H9 (cell line): ENCODE data around the gene PDE5A. TPM values are rescaled to one million over a fixed set of nuclear protein-coding genes. Genes with fewer than 3 reads are reported as not detected.

Experiments used
- DNase-seq: peaks from one replicate; pipeline ENCODE4 v3.0.0-alpha.2; 2017
- H2AFZ ChIP-seq: one replicate; pipeline ENCODE4 v1.6.1; 2013; ENCODE audit warnings: mild to moderate bottlenecking, low read length, control low read depth, moderate library complexity
- H2AK5ac ChIP-seq: 2 replicates; pipeline ENCODE4 v1.6.1; 2013; ENCODE audit warnings: low read length, control low read depth, mixed read lengths; ENCODE audit not compliant: insufficient read length
- H2BK120ac ChIP-seq: one replicate; pipeline ENCODE4 v1.6.1; 2013; ENCODE audit warnings: low read depth, mild to moderate bottlenecking, low read length, control low read depth, inconsistent platforms; ENCODE audit not compliant: poor library complexity, severe bottlenecking
- H2BK12ac ChIP-seq: 2 replicates; pipeline ENCODE4 v1.6.1; 2013; ENCODE audit warnings: low read length, control low read depth, mixed read lengths, low read depth; ENCODE audit not compliant: insufficient read length
- H2BK15ac ChIP-seq: 2 replicates; pipeline ENCODE4 v1.6.1; 2013; ENCODE audit warnings: low read depth, low read length, control low read depth
- H2BK20ac ChIP-seq: one replicate; pipeline ENCODE4 v1.6.1; 2013; ENCODE audit warnings: low read depth, mild to moderate bottlenecking, low read length, control low read depth, inconsistent platforms; ENCODE audit not compliant: poor library complexity, severe bottlenecking
- H2BK5ac ChIP-seq: 2 replicates; pipeline ENCODE4 v1.6.1; 2013; ENCODE audit warnings: low read length, control low read depth, mixed read lengths; ENCODE audit not compliant: insufficient read length
- H3K14ac ChIP-seq: 2 replicates; pipeline ENCODE4 v1.6.1; 2013; ENCODE audit warnings: low read length, control low read depth; ENCODE audit not compliant: insufficient read depth
- H3K18ac ChIP-seq: 2 replicates; pipeline ENCODE4 v1.6.1; 2013; ENCODE audit warnings: low read depth, mild to moderate bottlenecking, mixed read lengths, low read length, control low read depth; ENCODE audit not compliant: insufficient read length
- H3K23ac ChIP-seq: 2 replicates; pipeline ENCODE4 v1.6.1; 2013; ENCODE audit warnings: low read length, control low read depth, mixed read lengths, low read depth; ENCODE audit not compliant: insufficient read length
- H3K23me2 ChIP-seq: 2 replicates; pipeline ENCODE4 v1.6.1; 2013; ENCODE audit warnings: low read depth, mild to moderate bottlenecking, mixed read lengths, low read length, control low read depth; ENCODE audit not compliant: insufficient read length, poor library complexity, severe bottlenecking
- H3K27ac ChIP-seq: 2 replicates; pipeline ENCODE4 v1.5.1; 2013; ENCODE audit warnings: low read length, control low read depth, mixed read lengths, low read depth; ENCODE audit not compliant: insufficient read length
- H3K27me3 ChIP-seq: 2 replicates; pipeline ENCODE4 v1.6.1; 2013; ENCODE audit warnings: low read length, control low read depth, inconsistent platforms; ENCODE audit not compliant: insufficient read depth
- H3K4ac ChIP-seq: 2 replicates; pipeline ENCODE4 v1.6.1; 2013; ENCODE audit warnings: low read depth, mild to moderate bottlenecking, control low read depth, inconsistent platforms, low read length, moderate library complexity
- H3K4me1 ChIP-seq: 2 replicates; pipeline ENCODE4 v1.6.1; 2013; ENCODE audit warnings: low read length, control low read depth, inconsistent platforms; ENCODE audit not compliant: insufficient read depth
- H3K4me2 ChIP-seq: 2 replicates; pipeline ENCODE4 v1.6.1; 2013; ENCODE audit warnings: low read length, control low read depth, mixed read lengths; ENCODE audit not compliant: insufficient read length, insufficient read depth
- H3K56ac ChIP-seq: 2 replicates; pipeline ENCODE4 v1.6.1; 2013; ENCODE audit warnings: low read depth, mild to moderate bottlenecking, mixed read lengths, low read length, control low read depth; ENCODE audit not compliant: insufficient read length
- H3K79me1 ChIP-seq: 2 replicates; pipeline ENCODE4 v1.6.1; 2013; ENCODE audit warnings: low read depth, mild to moderate bottlenecking, moderate library complexity, low read length, control low read depth, inconsistent platforms; ENCODE audit not compliant: insufficient read depth, poor library complexity, severe bottlenecking
- H3K79me2 ChIP-seq: 2 replicates; pipeline ENCODE4 v1.6.1; 2013; ENCODE audit warnings: low read length, control low read depth, inconsistent platforms; ENCODE audit not compliant: insufficient read depth
- H3K9ac ChIP-seq: 2 replicates; pipeline ENCODE4 v1.6.1; 2013; ENCODE audit warnings: low read length, control low read depth, mixed read lengths; ENCODE audit not compliant: insufficient read length; ENCODE audit errors: extremely low read depth
- H3K9me3 ChIP-seq: one replicate; pipeline ENCODE4 v1.6.1; 2013; ENCODE audit warnings: low read depth, low read length, inconsistent platforms; ENCODE audit not compliant: control insufficient read depth
- H3T11ph ChIP-seq: one replicate; pipeline ENCODE4 v1.6.1; 2013; ENCODE audit warnings: mild to moderate bottlenecking, low read length, control low read depth, inconsistent platforms
- H4K20me1 ChIP-seq: one replicate; pipeline ENCODE4 v1.6.1; 2013; ENCODE audit not compliant: control insufficient read depth, insufficient read length, insufficient read depth
- H4K5ac ChIP-seq: 2 replicates; pipeline ENCODE4 v1.6.1; 2013; ENCODE audit warnings: low read depth, mild to moderate bottlenecking, mixed read lengths, low read length, control low read depth; ENCODE audit not compliant: insufficient read length
- H4K8ac ChIP-seq: replicated peaks from 2 replicates; pipeline ENCODE4 v1.6.1; 2013; ENCODE audit warnings: low read length, control low read depth, mixed read lengths, low read depth; ENCODE audit not compliant: insufficient read length
- H4K91ac ChIP-seq: 2 replicates; pipeline ENCODE4 v1.6.1; 2013; ENCODE audit warnings: low read depth, mild to moderate bottlenecking, moderate library complexity, mixed read lengths, low read length, control low read depth; ENCODE audit not compliant: insufficient read length
- H3K27ac Mint-ChIP-seq, 3 experiments: 2 replicates in 2 of 3; 3 replicates in 1 of 3; pipeline ENCODE4 v1.8.0; 2020 to 2021; ENCODE audit warnings: mixed read lengths in 3 of 3, mild to moderate bottlenecking in 1 of 3, moderate library complexity in 1 of 3
- H3K27me3 Mint-ChIP-seq: 2 replicates; pipeline ENCODE4 v1.8.0; 2021; ENCODE audit warnings: low read depth, mild to moderate bottlenecking, moderate library complexity, mixed read lengths
- H3K36me3 Mint-ChIP-seq, 3 experiments: 2 replicates in 2 of 3; 3 replicates in 1 of 3; pipeline ENCODE4 v1.8.0; 2020 to 2021; ENCODE audit warnings: low read depth in 3 of 3, mixed read lengths in 3 of 3; ENCODE audit not compliant: insufficient read depth in 1 of 3
- H3K4me1 Mint-ChIP-seq, 2 experiments: 2 replicates each; pipeline ENCODE4 v1.8.0; 2020; ENCODE audit warnings: mixed read lengths in 2 of 2
- H3K4me3 Mint-ChIP-seq, 2 experiments: 2 replicates in 1 of 2; 3 replicates in 1 of 2; pipeline ENCODE4 v1.8.0; 2020 to 2021; ENCODE audit warnings: mild to moderate bottlenecking in 2 of 2, mixed read lengths in 2 of 2, moderate library complexity in 1 of 2
- H3K9me3 Mint-ChIP-seq, 2 experiments: 2 replicates in 1 of 2; 3 replicates in 1 of 2; pipeline ENCODE4 v1.8.0; 2020; ENCODE audit warnings: mild to moderate bottlenecking in 2 of 2, mixed read lengths in 2 of 2, moderate library complexity in 1 of 2
- WGBS: extraction: QIAGEN DNeasy Blood & Tissue Kit; methylation state at CpG from one replicate; pipeline ENCODE4 v1.1.7; 2013; ENCODE audit warnings: missing lambda C conversion rate, low lambda C conversion rate, mixed read lengths; ENCODE audit not compliant: insufficient read length; ENCODE audit errors: extremely low coverage; 5-methylcytosine and 5-hydroxymethylcytosine counted together
- total RNA-seq: library from RNA; stranded (reverse); gene quantifications from 2 replicates; pipeline ENCODE4 v1.2.1, GENCODE V29; 2021
- TF ChIP-seq, protein P1 (sequence below): fragments of 200-600 bp; sonication (generic); conservative IDR thresholded peaks from 3 replicates; pipeline ENCODE4 v1.8.0; 2021; ENCODE audit warnings: antibody characterized with exemption, mild to moderate bottlenecking

Gene PDE5A
- total RNA-seq, 1 experiment from 2014 or later: 15.7 TPM

DNA sequence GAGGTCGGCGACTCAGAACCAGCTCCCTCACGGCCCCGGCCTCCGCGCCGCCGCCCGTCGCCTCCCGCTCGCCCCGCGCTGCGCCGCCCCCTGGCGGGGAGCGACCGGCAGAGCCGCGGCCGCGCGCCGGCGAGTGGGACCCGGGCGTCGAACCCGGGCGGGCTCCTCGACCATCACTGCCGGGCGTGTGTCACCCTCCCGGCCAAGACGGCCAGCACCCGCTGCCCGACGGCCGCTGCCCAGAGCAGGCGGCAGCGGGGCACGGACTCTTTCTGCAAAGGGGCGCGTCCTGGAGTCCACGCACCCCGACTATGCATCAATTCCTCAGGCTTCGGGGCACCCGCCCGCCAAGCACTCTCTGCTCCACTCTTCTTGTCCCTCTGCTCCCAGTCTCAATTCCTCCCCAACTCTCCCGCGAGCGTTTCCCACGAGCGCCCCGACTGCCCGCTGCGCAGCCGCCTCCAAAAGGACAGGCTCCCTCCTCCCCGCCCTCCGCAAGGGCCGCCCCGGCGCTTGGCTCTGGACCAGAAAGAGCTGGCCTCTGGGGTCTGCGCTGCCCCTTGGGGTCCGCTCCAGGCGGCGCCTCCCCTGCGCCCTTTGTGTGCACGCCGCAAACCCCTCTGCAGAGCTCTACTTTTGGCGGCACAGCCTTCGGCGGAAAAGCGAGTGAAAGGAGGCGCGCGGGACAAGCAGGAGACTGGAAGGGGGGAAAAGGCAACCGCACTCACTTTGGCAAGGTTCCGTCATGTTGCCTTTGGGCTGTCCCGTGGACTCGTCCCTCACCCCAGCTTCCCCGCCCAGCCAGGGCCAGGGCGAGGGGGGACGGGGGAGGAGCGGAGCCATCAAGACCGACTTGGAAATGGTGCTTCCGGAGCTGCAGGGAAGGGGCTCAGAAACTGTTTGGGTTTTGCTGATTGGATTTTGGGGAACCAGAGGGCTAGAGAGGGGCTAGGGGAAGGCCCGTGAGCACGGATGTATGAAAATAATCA lies 1.0 kb downstream of the PDE5A start:
- peak; percentile 74 for DNase-seq
- H4K20me1 ChIP-seq: no peaks in the 10 kb centered on the region
- peaks cover 9 to 19% of the 10 kb centered on the region in 2 experiments for H3K4me1 Mint-ChIP-seq
- H3K36me3 Mint-ChIP-seq: no peaks in the 10 kb centered on the region
- TF ChIP-seq, protein P1, sequence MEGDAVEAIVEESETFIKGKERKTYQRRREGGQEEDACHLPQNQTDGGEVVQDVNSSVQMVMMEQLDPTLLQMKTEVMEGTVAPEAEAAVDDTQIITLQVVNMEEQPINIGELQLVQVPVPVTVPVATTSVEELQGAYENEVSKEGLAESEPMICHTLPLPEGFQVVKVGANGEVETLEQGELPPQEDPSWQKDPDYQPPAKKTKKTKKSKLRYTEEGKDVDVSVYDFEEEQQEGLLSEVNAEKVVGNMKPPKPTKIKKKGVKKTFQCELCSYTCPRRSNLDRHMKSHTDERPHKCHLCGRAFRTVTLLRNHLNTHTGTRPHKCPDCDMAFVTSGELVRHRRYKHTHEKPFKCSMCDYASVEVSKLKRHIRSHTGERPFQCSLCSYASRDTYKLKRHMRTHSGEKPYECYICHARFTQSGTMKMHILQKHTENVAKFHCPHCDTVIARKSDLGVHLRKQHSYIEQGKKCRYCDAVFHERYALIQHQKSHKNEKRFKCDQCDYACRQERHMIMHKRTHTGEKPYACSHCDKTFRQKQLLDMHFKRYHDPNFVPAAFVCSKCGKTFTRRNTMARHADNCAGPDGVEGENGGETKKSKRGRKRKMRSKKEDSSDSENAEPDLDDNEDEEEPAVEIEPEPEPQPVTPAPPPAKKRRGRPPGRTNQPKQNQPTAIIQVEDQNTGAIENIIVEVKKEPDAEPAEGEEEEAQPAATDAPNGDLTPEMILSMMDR: peak; percentile 57
- H4K91ac ChIP-seq: no peak overlapping the region
- H3K27ac Mint-ChIP-seq: peak overlapping the region; percentile 85 to 88 (median 88); a peak in 5 of 7 replicates
- H2AFZ ChIP-seq: no peak overlapping the region
- no peak overlapping the region for H3K56ac ChIP-seq
- no peak overlapping the region for H2BK12ac ChIP-seq
- no peak overlapping the region for H3K27ac ChIP-seq
- no peak overlapping the region for H4K5ac ChIP-seq
- no peak overlapping the region for H3K18ac ChIP-seq
- no peak overlapping the region for H2BK5ac ChIP-seq
- H4K8ac ChIP-seq: no peak overlapping the region
- H3K9ac ChIP-seq: peak overlapping the region; percentile 68
- no peaks in the 10 kb centered on the region for H3K27me3 ChIP-seq
- H3K9me3 ChIP-seq: no peaks in the 10 kb centered on the region
- H3K9me3 Mint-ChIP-seq: no peaks in the 10 kb centered on the region
- no peak overlapping the region for H2BK15ac ChIP-seq
- no peaks in the 10 kb centered on the region for H3K79me2 ChIP-seq
- no peak overlapping the region for H2AK5ac ChIP-seq
- peaks cover 2% of the 10 kb centered on the region; the same call in 1 of the 2 replicates for H3K27me3 Mint-ChIP-seq
- H2BK20ac ChIP-seq: no peak overlapping the region
- H3K23me2 ChIP-seq: peaks cover 10% of the 10 kb centered on the region
- H3K4me1 ChIP-seq: no peaks in the 10 kb centered on the region; the same call in 1 of the 2 replicates
- H3K14ac ChIP-seq: peak overlapping the region; percentile 67
- peak overlapping the region; percentile 79 for H3K4me2 ChIP-seq
- no CpG with 5 or more reads among the region's 90 CpGs for WGBS
- H3T11ph ChIP-seq: no peak overlapping the region
- H3K79me1 ChIP-seq: no peaks in the 10 kb centered on the region
- peak overlapping the region; percentile 86 to 95 for H3K4me3 Mint-ChIP-seq
- no peak overlapping the region for H3K4ac ChIP-seq
- no peak overlapping the region for H2BK120ac ChIP-seq
- no peak overlapping the region for H3K23ac ChIP-seq
